Neural crest cell (in vitro differentiated cells): ENCODE results near the gene ABCA6. TPM values are rescaled to one million over a fixed set of nuclear protein-coding genes. Genes with fewer than 3 reads are reported as not detected.

Experiments
- DNase-seq: peaks from one replicate; pipeline ENCODE4 v3.0.0; 2021; ENCODE audit warnings: low read depth, mixed read lengths, low spot score
- H3K27ac Mint-ChIP-seq: one replicate; pipeline ENCODE4 v1.8.0; 2021; ENCODE audit warnings: mild to moderate bottlenecking, mixed read lengths; ENCODE audit not compliant: unreplicated experiment
- H3K27me3 Mint-ChIP-seq: 2 replicates; pipeline ENCODE4 v1.8.0; 2021; ENCODE audit warnings: low read depth, mild to moderate bottlenecking, mixed read lengths
- H3K36me3 Mint-ChIP-seq: 2 replicates; pipeline ENCODE4 v1.8.0; 2021; ENCODE audit warnings: low read depth, mild to moderate bottlenecking, mixed read lengths
- H3K4me1 Mint-ChIP-seq: 2 replicates; pipeline ENCODE4 v1.8.0; 2021; ENCODE audit warnings: mixed read lengths
- H3K4me3 Mint-ChIP-seq: one replicate; pipeline ENCODE4 v1.8.0; 2021; ENCODE audit warnings: mild to moderate bottlenecking, mixed read lengths
- H3K9me3 Mint-ChIP-seq: 2 replicates; pipeline ENCODE4 v1.8.0; 2021; ENCODE audit warnings: mixed read lengths
- CTCF ChIP-seq: fragments of 200-600 bp; sonication (generic); conservative IDR thresholded peaks from 2 replicates; pipeline ENCODE4 v1.5.0; 2021; ENCODE audit warnings: antibody characterized with exemption, mild to moderate bottlenecking
- total RNA-seq: library from RNA; stranded (reverse); gene quantifications from 2 replicates; pipeline ENCODE4 v1.2.1, GENCODE V29; 2021

Gene ABCA6
- total RNA-seq, 1 donor from 2014 or later: 0.16 TPM

DNA sequence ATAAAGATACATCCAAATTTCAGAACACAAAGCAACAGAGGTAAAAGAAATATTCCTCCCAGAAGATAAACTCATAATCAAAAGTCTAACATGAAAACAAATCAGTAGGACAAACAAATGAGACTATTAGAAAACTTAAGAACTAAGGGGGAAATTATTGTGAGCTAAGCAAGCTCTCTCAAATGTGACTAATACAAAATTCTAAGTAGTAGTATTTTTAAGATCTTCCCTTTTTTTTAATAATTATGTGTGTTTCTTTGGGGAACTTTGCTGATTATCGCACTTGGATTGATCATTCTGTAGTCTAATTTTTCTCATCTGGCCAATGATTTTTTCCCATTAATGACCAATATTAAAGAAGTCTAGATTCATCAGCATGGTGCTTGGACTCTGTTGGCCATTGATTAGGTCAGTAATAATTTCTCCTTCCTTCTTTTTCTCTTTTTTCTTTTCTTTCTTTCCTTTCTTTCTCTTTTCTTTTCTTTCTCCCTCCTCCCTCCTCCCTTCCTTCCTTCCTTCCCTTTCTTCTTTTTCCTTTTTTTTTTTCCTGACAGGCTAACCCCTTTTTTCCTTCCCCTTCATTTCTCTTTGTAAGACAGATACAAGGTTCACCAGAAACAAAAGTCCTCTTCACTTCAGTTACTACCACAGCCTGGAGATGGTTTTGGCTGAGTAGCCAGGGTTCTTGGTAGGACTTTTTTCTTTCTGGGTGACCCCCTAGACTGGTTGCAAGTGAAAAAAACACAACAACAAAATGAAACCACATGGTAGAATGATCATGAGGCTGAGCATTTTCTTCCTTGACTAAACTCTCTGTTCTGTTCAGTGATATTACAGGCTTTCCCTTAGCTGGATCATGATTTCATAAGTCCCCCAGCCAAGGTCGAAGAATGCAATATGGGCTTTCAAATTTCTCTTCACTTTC is 2.9 kb upstream of the ABCA6 start:
- TF ChIP-seq CTCF: no peak
- Mint-ChIP-seq H3K4me3 (no peak overlapping the region), H3K27me3 (no peaks in the 10 kb centered on the region), H3K9me3 (no peaks in the 10 kb centered on the region), H3K4me1 (peaks cover 13% of the 10 kb centered on the region), H3K36me3 (no peaks in the 10 kb centered on the region), H3K27ac (no peak overlapping the region)
- DNase-seq: no peak

- TF ChIP-seq CTCF: no peak
- H3K27ac Mint-ChIP-seq: no peak overlapping the region
- H3K36me3 Mint-ChIP-seq: no peaks in the 10 kb centered on the region
- peaks cover 13% of the 10 kb centered on the region for H3K4me1 Mint-ChIP-seq
- DNase-seq: no peak
- no peaks in the 10 kb centered on the region for H3K9me3 Mint-ChIP-seq
- no peak overlapping the region for H3K4me3 Mint-ChIP-seq
- no peaks in the 10 kb centered on the region for H3K27me3 Mint-ChIP-seq
Observed at GRCh38 chr17:69143683-69144231, 2.1 kb upstream of the ABCA6 start.

DNA sequence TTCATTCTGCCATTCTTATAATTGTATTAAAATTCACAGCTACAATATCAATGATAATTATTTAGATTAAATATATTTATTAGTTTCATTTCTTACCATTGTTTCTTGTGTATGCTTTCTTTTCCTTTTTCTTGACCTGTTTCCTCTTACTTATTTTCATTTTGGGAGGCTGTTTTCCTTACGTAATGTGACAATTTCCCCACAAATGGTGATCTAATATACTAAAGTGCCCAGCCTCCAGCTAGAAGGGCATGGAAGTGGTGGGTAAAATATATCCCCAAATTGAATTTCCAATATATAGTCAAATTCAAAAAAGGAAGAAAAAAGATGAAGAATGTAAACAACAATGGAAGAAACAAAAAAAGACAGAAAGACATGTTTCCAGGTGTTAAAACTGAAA is 1.5 kb upstream of the ABCA6 start:
- Mint-ChIP-seq H3K9me3 (no peaks in the 10 kb centered on the region), H3K4me1 (peaks cover 13% of the 10 kb centered on the region), H3K27me3 (no peaks in the 10 kb centered on the region), H3K4me3 (no peak overlapping the region), H3K27ac (no peak overlapping the region), H3K36me3 (no peaks in the 10 kb centered on the region)
- DNase-seq: no peak
- TF ChIP-seq CTCF: no peak

DNA sequence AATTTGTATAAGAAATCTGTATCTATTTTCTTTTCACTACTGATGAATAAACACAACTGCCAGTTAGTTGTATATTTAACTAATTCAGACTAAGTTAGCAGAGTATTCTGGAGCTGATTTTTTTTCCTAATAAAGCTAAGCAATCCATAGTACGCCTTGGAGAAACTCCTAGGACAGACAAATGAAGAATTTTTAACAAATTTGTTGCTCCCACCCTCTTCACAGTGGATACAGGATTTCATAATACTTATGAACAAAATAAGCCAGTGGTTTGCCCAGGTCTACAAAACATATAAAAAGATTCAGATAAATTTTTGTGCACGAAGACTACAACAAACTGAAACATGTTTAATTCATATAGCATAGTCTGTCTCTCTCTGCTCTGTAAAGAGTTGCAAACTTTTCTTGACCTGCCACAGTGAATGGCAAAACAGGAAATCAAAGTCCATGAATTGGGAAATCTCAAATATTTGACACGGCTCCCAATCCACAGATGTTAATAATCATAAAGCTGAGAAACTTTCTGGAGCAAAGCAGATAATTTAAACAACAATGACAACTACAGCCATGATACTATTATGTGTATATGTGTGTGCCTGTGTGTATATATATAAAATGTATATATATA is 594 bp upstream of the ABCA6 start:
- H3K9me3 Mint-ChIP-seq: peaks cover under 1% of the 10 kb centered on the region
- no peak overlapping the region for H3K27ac Mint-ChIP-seq
- DNase-seq: no peak
- no peak overlapping the region for H3K4me3 Mint-ChIP-seq
- no peak for TF ChIP-seq CTCF
- no peaks in the 10 kb centered on the region for H3K27me3 Mint-ChIP-seq
- H3K36me3 Mint-ChIP-seq: no peaks in the 10 kb centered on the region
- H3K4me1 Mint-ChIP-seq: peaks cover 13% of the 10 kb centered on the region

- no peak for DNase-seq
- H3K4me1 Mint-ChIP-seq: no peaks in the 10 kb centered on the region
- TF ChIP-seq CTCF: no peak
- no peak overlapping the region for H3K4me3 Mint-ChIP-seq
- H3K27ac Mint-ChIP-seq: no peak overlapping the region
- H3K36me3 Mint-ChIP-seq: peaks cover 2% of the 10 kb centered on the region
- H3K9me3 Mint-ChIP-seq: peaks cover 11% of the 10 kb centered on the region
- H3K27me3 Mint-ChIP-seq: no peaks in the 10 kb centered on the region
Observed at GRCh38 chr17:69134112-69134511, 7.6 kb downstream of the ABCA6 start.
